Stomach smooth muscle (tissue), 2 donors: Measurements from ENCODE around the gene SNAPC2.
"Not testable (repeated sequence)": the region's sequence is repeated elsewhere in the genome, so short reads cannot be mapped to it uniquely, and the experiment has no call there.

ENCODE experiments used
- H3K27ac ChIP-seq: one replicate; pipeline ENCODE4 v1.7.0; 2013; ENCODE audit warnings: mild to moderate bottlenecking, low read length, inconsistent platforms
- H3K27me3 ChIP-seq, 2 donors: one replicate each; pipeline ENCODE4 v1.7.0; 2013; ENCODE audit warnings: low read length in 2 of 2; ENCODE audit not compliant: insufficient read depth in 2 of 2, control insufficient read depth in 1 of 2
- H3K36me3 ChIP-seq, 2 donors: one replicate each; pipeline ENCODE4 v1.7.0; 2013; ENCODE audit warnings: low read length in 2 of 2; ENCODE audit not compliant: control insufficient read depth in 2 of 2, insufficient read depth in 2 of 2
- H3K4me1 ChIP-seq: one replicate; pipeline ENCODE4 v1.7.0; 2013; ENCODE audit warnings: low read length; ENCODE audit not compliant: control insufficient read depth, insufficient read depth
- H3K4me3 ChIP-seq, 2 donors: one replicate each; pipeline ENCODE4 v1.7.0; 2013; ENCODE audit warnings: low read length in 2 of 2
- H3K9ac ChIP-seq, 2 donors: one replicate each; pipeline ENCODE4 v1.7.0; 2013; ENCODE audit warnings: low read length in 2 of 2, mild to moderate bottlenecking in 1 of 2
- H3K9me3 ChIP-seq, 2 donors: one replicate each; pipeline ENCODE4 v1.7.0; 2013; ENCODE audit warnings: low read length in 2 of 2; ENCODE audit not compliant: control insufficient read depth in 2 of 2
- donor health status: healthy.
- donor health status: Pancreatic carcinoma.

The SNAPC2 gene

DNA sequence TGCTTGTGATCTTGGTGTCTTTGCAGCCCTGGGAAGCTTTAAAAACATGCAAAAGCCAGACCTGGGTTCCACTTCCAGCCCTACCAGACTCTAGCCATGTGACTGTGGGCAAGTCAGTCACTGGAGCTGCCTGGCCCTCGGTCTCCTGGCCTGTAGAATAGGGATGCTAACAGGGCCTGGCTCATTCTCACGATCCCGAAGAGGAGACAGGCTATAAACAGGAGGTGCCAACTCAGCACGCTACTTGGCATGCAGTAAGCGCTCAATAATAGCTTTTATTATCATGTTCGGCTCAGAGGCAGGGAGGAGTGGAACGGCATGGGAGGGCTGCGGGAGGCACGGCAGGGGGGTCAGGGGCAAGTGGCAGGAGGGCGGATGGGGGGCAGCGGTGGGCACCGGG, 4.1 kb downstream of the SNAPC2 start:
- peaks cover 3 to 6% of the 10 kb centered on the region in 2 donors for H3K36me3 ChIP-seq
- H3K27me3 ChIP-seq = peaks cover 0 to 3% of the 10 kb centered on the region in 2 donors
- no peak overlapping the region for H3K9ac ChIP-seq
- peak overlapping the region in 1 of 2 donors; percentile 35 for H3K4me3 ChIP-seq
- H3K4me1 ChIP-seq = peaks cover 79% of the 10 kb centered on the region
- H3K9me3 ChIP-seq = no peaks in the 10 kb centered on the region
- H3K27ac ChIP-seq = peak overlapping the region; percentile 84

DNA sequence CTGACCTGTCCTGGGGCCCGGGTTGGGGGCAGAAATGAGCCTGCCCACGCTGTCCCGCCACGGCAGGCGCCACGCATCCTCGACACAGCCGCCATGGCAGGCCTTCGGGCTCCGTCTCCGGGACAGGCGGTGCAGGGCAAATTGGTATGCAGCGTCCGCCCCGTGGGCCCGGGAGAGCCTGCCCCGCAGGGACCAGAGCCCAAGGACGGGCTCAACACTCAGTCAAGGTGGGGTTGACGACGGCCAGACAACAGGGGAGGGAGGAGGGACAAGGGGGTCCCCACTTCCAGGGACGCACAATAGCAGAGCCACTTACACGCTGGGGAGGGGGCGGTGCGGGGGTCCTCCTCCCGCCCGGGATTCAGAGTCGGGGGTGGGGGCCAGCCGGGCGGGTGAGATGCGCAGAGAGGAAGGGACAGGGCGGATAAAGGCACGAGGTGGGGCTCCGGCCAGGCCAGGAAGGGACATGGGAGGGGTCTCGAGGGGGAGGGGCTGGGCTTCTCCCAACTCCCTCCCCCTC, 4.6 kb downstream of the SNAPC2 start:
- Histone ChIP-seq H3K4me1 (peaks cover 81% of the 10 kb centered on the region), H3K9ac (peak overlapping the region in 1 of 2 donors; percentile 35), H3K27ac (peak overlapping the region; percentile 84), H3K27me3 (peaks cover 0 to 2% of the 10 kb centered on the region in 2 donors), H3K9me3 (no peaks in the 10 kb centered on the region), H3K4me3 (peak overlapping the region; percentile 19 to 49), H3K36me3 (peaks cover 3 to 6% of the 10 kb centered on the region in 2 donors)

GRCh38 chr19:7925171-7925851, 5.2 kb downstream of the SNAPC2 start:
- peak overlapping the region in 1 of 2 donors; percentile 35 for H3K9ac ChIP-seq
- peaks cover 76% of the 10 kb centered on the region for H3K4me1 ChIP-seq
- peak overlapping the region; percentile 84 for H3K27ac ChIP-seq
- no peaks in the 10 kb centered on the region for H3K9me3 ChIP-seq
- no peaks in the 10 kb centered on the region for H3K27me3 ChIP-seq
- H3K36me3 ChIP-seq = peaks cover 3 to 6% of the 10 kb centered on the region in 2 donors
- peak overlapping the region; percentile 19 to 49 for H3K4me3 ChIP-seq

DNA sequence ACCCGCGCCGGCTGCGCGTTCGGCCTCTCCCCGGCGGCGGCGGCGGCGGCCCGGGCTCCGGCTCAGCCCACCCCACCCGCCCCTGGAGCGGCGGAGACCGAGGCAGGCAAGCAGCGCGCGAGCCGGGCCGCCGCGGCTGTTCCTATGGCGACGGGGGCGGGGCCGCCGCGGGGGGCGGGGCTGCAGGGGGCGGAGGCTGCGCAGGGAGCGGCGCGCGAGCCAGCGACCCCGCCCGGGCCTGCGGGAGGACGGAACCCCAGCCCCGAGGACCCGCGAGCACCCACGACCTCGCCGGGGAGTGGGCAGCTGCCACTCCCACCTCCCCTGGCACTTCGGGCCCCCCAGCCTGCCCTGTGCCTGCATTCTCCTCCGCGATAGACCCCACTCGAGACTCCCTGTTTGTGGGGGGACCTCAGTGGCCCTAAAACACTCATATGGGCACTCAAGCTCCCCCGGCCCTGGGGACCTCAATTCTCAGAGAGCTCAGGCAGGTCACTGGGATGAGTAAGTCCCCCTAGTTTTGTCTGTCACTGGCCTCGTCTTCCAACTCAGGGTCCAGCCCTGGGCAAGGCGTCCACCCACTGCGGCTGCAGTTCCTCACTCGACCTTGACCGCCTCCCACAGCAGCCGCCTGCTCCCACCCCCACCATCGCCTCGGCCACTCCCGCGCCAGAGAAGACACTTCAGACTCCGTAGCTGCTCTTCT, 6.0 kb downstream of the SNAPC2 start, which contains the start of gene CTXN1:
TSS of gene CTXN1 (minus strand) at position 115 of the 706 bp plus-strand sequence. CDS start 597 bp downstream, outside the sequence.
- peak within 1 kb of the TSS; percentile 93 for H3K27ac ChIP-seq
- no peaks in the 10 kb centered on the region for H3K27me3 ChIP-seq
- H3K4me1 ChIP-seq = peaks cover 82% of the 10 kb centered on the region
- peak within 1 kb of the TSS; percentile 58 to 59 for H3K9ac ChIP-seq
- H3K9me3 ChIP-seq = no peaks in the 10 kb centered on the region
- peak within 1 kb of the TSS; percentile 70 to 75 for H3K4me3 ChIP-seq
- peaks cover 6 to 10% of the 10 kb centered on the region in 2 donors for H3K36me3 ChIP-seq

- peak overlapping the region; percentile 93 for H3K27ac ChIP-seq
- H3K9ac ChIP-seq = peak overlapping the region in 1 of 2 donors; percentile 58
- peaks cover 10 to 11% of the 10 kb centered on the region in 2 donors for H3K36me3 ChIP-seq
- peaks cover 82% of the 10 kb centered on the region for H3K4me1 ChIP-seq
- no peaks in the 10 kb centered on the region for H3K27me3 ChIP-seq
- peak overlapping the region; percentile 70 to 75 for H3K4me3 ChIP-seq
- H3K9me3 ChIP-seq = no peaks in the 10 kb centered on the region
Measured at GRCh38 chr19:7926727-7927604, 6.8 kb downstream of the SNAPC2 start.

DNA sequence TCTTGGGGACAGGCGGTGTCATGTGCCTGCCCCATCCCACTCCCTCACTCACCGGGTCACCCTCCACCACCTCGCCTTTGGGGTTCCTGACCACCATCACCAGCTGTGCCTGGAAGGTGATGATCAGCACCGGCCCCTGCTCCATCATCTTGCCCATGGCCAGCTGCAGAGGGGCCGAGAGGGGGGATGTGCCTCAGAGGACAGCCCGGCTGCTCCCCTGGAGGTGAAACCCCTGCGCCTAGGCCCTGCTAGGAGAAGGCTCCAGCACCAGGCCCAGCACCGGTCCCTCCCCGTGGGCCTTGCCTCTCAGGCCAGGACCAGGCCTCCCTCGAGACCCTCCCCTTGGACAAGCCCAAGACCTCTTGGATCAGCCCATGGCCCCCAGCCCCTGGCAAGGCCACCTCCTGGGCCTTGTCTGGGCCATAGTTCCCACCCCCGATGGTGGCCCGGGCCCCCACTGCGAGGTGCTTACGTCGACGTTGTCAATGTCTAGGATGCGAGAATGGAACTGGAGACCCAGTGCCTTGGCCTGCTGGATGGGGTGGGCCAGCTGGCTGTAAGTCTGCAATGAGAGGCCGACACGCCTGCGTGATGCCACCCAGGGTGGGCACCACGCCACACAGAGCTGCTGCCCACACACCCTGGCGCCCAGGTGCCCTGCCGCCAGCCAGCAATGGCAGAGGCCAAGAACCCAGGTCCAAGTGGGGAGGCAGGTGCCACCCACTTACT, 7.6 kb downstream of the SNAPC2 start:
- no peaks in the 10 kb centered on the region for H3K27me3 ChIP-seq
- H3K36me3 ChIP-seq = peaks cover 13 to 14% of the 10 kb centered on the region in 2 donors
- H3K4me1 ChIP-seq = peaks cover 77% of the 10 kb centered on the region
- peak overlapping the region; percentile 93 for H3K27ac ChIP-seq
- peak overlapping the region in 1 of 2 donors; percentile 40 for H3K4me3 ChIP-seq
- peak overlapping the region in 1 of 2 donors; percentile 71 for H3K9ac ChIP-seq
- no peaks in the 10 kb centered on the region for H3K9me3 ChIP-seq

- Histone ChIP-seq H3K27ac (peak overlapping the region; percentile 93), H3K4me3 (peak overlapping the region in 1 of 2 donors; percentile 40), H3K27me3 (no peaks in the 10 kb centered on the region), H3K9me3 (no peaks in the 10 kb centered on the region), H3K4me1 (peaks cover 71% of the 10 kb centered on the region), H3K36me3 (peaks cover 16 to 17% of the 10 kb centered on the region in 2 donors), H3K9ac (peak overlapping the region; percentile 36 to 71)
Measured at GRCh38 chr19:7928334-7928706, 8.2 kb downstream of the SNAPC2 start.

DNA sequence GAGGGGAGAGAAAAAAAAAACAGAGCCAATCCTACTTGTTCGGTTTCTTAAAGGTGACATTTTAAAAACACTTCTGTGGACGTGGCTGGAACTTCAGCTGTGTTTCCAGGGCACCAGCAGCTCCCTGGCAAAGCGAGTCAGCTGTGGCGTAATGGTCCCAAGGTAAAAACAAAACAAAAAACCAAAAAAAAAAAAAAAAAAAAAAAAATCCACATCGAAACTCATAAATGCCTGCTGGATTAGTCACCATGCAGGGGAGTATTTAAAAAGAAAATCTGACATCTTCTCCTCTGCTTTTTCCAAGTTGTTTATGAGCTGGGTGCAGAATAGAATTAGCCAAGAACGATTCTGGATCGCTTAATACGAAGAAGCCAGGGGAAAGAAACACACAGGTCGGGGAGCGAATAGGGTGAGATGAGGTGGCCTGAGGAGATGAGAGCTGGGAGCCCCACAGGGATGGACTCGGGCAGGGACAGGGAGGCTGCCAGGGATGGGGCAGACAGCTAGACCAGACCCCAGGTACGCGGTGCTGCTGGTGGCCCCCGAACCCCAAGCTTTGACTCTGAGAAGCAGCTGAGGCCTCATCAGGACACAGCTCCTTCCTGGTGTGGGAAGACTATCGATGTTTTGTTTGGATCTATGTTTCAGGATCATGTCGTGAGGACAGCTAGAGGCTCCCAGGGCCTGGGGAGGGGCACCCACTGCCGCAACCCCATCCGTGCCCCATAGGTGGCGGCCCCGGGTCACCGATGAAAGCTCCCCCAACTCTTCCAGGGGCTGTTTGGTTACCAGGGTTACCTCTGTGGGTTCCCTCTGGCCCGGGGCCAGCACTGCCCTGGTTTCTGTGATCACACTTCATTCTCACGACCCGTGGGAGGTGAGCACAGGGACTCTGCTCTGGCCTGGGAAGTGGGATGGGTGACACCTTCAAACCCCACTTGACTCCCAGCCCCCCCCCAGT, 8.9 kb downstream of the SNAPC2 start:
- peak overlapping the region; percentile 28 to 52 for H3K4me3 ChIP-seq

GRCh38 chr19:7930030-7930429, 9.9 kb downstream of the SNAPC2 start:
- not testable (repeated sequence) for H3K9ac ChIP-seq, H3K9me3 ChIP-seq, H3K27me3 ChIP-seq, H3K4me3 ChIP-seq
- Histone ChIP-seq H3K36me3 (peaks cover 26 to 29% of the 10 kb centered on the region in 2 donors), H3K27ac (peak overlapping the region; percentile 93), H3K4me1 (peaks cover 59% of the 10 kb centered on the region)

More for the DNA sequence above, 8.9 kb downstream of the SNAPC2 start:
- H3K36me3 ChIP-seq = peaks cover 23% of the 10 kb centered on the region in 2 donors
- no peaks in the 10 kb centered on the region for H3K9me3 ChIP-seq
- peaks cover 64% of the 10 kb centered on the region for H3K4me1 ChIP-seq
- peak overlapping the region; percentile 61 to 71 for H3K9ac ChIP-seq
- peak overlapping the region; percentile 93 for H3K27ac ChIP-seq
- H3K27me3 ChIP-seq = no peaks in the 10 kb centered on the region
